Measurements from ENCODE around the gene RAP1GAP2.

DNA sequence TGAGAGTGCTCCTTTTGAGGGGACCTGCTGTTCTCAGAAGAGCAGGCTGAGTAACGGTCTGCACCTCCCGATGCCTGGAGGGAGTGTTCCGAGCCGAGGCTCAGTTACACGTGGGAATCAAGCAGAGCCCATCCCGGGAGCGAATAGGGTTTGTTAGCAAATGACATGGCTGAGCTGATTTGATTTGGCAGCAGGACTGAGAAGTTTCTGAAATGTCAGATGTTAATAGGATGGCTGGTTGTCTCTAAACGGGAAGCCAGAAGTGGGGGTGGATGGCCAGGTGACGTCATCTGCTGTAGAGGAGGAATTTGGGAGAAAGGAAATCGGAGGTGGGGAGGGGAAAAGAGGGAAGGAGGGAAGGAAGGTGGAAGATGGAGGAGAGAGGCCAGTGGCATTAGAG, 128.0 kb downstream of the RAP1GAP2 start:
- no peak for TF ChIP-seq EZH2 (IDR thresholded peaks at IDR 0.05; ENCODE audit: insufficient read depth, low read length)
- TF ChIP-seq, protein P1, sequence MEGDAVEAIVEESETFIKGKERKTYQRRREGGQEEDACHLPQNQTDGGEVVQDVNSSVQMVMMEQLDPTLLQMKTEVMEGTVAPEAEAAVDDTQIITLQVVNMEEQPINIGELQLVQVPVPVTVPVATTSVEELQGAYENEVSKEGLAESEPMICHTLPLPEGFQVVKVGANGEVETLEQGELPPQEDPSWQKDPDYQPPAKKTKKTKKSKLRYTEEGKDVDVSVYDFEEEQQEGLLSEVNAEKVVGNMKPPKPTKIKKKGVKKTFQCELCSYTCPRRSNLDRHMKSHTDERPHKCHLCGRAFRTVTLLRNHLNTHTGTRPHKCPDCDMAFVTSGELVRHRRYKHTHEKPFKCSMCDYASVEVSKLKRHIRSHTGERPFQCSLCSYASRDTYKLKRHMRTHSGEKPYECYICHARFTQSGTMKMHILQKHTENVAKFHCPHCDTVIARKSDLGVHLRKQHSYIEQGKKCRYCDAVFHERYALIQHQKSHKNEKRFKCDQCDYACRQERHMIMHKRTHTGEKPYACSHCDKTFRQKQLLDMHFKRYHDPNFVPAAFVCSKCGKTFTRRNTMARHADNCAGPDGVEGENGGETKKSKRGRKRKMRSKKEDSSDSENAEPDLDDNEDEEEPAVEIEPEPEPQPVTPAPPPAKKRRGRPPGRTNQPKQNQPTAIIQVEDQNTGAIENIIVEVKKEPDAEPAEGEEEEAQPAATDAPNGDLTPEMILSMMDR (IDR thresholded peaks at IDR 0.05; ENCODE audit: insufficient read depth, low read depth, low read length), result no peak
